Spleen (tissue), 7 donors: Measurements from ENCODE around the gene CHRM1.

Experiments
- CTCF ChIP-seq, 11 experiments: fragments of 200-600 bp in 7 of 11; fragments of 450-650 bp in 4 of 11; sonication (generic) in 4 of 11; IDR thresholded peaks in 8 of 11; conservative IDR thresholded peaks in 3 of 11; 1 replicate in 7 of 11; 2 replicates in 4 of 11; pipeline versions ENCODE4 v1.4.0 to v1.8.0; 2016 to 2021; ENCODE audit warnings: antibody characterized with exemption in 11 of 11, inconsistent platforms in 4 of 11, mild to moderate bottlenecking in 1 of 11
- POLR2A ChIP-seq, 3 donors: fragments of 450-650 bp; IDR thresholded peaks; one replicate each; pipeline ENCODE4 v1.5.1; 2017; ENCODE audit warnings: antibody characterized with exemption in 3 of 3, mild to moderate bottlenecking in 1 of 3
- POLR2AphosphoS5 ChIP-seq, 3 donors: sonication (generic); formaldehyde crosslinking; IDR thresholded peaks; one replicate each; pipeline ENCODE4 v1.5.1; 2017; ENCODE audit warnings: antibody characterized with exemption in 3 of 3
- donor health status: DM: no; HTN: no; CAD: no; lungs with moderate emphysema.
- donor health status: DM: no; HTN: no; CAD: no.
- donor health status: DM: no; HTN: no; CAD: no.

DNA sequence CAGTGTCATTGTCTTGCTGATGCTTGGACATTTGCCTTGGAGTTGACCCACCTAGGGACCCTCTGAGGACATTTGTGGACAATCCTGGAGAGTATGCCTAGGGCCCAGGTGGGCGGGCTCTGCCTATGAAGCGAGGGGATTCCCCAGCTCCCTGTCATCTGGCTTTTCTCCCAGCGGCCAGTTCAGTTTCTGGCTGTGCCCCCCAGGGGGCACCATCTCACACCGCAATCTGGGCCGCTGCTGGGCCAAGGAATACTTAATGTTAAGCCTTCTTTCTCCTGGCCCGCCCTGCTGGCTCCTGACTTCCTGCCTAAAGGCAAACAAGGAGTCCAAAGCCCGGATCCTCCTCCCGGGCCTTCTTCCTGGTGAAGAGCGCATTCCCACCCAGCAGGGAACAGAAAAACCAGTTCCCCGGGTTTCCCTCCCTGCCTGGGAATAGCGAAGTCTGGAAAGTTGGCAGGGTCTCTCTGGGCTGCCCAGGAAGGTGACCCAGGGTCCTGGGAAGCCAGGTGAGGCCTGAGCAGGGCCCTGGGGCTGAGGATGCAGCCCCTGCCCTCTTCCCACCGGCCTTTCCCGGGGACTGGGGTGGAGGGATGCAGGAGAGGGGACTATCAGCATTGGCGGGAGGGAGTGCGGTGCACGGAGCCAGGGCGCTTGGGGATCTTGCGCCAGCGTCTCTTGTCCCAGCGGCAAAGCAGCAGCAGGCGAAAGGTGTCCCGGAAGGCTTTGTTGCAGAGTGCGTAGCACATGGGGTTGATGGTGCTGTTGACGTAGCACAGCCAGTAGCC is 11.9 kb downstream of the CHRM1 start:
- TF ChIP-seq POLR2A (IDR thresholded peaks at IDR 0.05) (no peak), CTCF (IDR thresholded peaks at IDR 0.05 in 8 of 11, conservative IDR thresholded peaks at IDR 0.05 in 3 of 11) (peak in 8 of 11 experiments; percentile 23 to 64 (median 36)), POLR2AphosphoS5 (IDR thresholded peaks at IDR 0.05) (no peak)
